ENCODE data around the gene DTNA. TPM values are rescaled to one million over a fixed set of nuclear protein-coding genes. Genes with fewer than 3 reads are reported as not detected.

Gene DTNA
- total RNA-seq, 1 donor from 2014 or later: 13.3 TPM

DNA sequence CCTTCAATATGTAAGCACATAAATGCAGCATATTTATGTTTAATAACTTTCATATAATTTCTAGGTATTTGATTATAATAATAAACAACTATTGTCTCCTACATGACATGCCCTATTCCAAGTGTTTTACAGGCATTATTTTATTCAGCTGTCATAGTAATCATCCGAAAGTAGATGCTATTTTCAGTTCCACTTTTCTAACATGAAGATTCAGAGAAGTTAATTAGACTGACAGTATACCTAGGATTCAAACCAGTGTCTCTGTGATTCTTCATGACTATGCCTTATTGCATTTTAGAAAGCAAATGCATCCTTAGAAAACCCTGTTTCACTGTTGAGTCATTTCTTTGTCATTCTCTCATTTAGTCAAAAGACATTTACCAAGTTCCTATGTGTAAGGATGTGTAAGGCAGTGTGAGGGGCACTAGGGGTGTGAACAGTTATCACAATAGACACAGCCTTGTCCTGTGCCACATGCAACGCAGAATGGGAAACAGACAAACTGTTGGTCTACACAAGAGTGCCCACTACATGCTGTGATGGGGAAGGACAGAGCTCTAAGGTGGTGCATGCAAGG lies 79.8 kb downstream of the DTNA start:
- no peak for DNase-seq (ENCODE audit: low read depth, low spot score)
- TF ChIP-seq, protein P1, sequence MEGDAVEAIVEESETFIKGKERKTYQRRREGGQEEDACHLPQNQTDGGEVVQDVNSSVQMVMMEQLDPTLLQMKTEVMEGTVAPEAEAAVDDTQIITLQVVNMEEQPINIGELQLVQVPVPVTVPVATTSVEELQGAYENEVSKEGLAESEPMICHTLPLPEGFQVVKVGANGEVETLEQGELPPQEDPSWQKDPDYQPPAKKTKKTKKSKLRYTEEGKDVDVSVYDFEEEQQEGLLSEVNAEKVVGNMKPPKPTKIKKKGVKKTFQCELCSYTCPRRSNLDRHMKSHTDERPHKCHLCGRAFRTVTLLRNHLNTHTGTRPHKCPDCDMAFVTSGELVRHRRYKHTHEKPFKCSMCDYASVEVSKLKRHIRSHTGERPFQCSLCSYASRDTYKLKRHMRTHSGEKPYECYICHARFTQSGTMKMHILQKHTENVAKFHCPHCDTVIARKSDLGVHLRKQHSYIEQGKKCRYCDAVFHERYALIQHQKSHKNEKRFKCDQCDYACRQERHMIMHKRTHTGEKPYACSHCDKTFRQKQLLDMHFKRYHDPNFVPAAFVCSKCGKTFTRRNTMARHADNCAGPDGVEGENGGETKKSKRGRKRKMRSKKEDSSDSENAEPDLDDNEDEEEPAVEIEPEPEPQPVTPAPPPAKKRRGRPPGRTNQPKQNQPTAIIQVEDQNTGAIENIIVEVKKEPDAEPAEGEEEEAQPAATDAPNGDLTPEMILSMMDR (conservative IDR thresholded peaks at IDR 0.05): no peak
- H3K4me1 Mint-ChIP-seq: peaks cover 14% of the 10 kb centered on the region
- H3K27me3 Mint-ChIP-seq (ENCODE audit: low read depth): no peaks in the 10 kb centered on the region
- H3K9me3 Mint-ChIP-seq: peaks cover 10% of the 10 kb centered on the region
- H3K36me3 Mint-ChIP-seq (ENCODE audit: low read depth): peaks cover 10% of the 10 kb centered on the region
- H3K27ac Mint-ChIP-seq (ENCODE audit: unreplicated experiment): no peak overlapping the region
- no peak overlapping the region for H3K4me3 Mint-ChIP-seq

DNA sequence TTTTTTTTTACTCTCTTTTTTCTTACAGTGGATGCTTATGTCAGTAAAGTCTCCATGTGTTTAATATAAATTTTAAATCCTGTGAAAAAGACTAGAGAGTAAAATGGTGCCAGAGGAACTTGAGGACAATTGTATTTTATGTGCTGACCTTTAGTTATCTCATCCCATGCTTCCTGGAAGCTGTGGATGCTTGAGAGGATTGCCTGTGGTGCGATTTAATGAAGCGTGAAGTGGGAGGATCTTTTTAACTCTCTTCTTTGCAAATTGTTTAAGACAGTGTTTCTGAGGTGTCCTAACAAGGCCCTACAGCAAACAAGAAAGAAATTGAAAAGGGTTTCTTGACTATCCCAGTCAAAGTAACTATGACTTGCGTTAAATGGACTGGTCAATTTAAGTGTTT lies 84.2 kb downstream of the DTNA start:
- Mint-ChIP-seq H3K4me1 (peaks cover 17% of the 10 kb centered on the region), H3K27me3 (ENCODE audit: low read depth) (no peaks in the 10 kb centered on the region), H3K36me3 (ENCODE audit: low read depth) (peaks cover 10% of the 10 kb centered on the region), H3K9me3 (peaks cover 10% of the 10 kb centered on the region), H3K4me3 (no peak overlapping the region), H3K27ac (ENCODE audit: unreplicated experiment) (no peak overlapping the region)
- DNase-seq (ENCODE audit: low read depth, low spot score): no peak
- TF ChIP-seq, protein P1 (conservative IDR thresholded peaks at IDR 0.05): no peak

DNA sequence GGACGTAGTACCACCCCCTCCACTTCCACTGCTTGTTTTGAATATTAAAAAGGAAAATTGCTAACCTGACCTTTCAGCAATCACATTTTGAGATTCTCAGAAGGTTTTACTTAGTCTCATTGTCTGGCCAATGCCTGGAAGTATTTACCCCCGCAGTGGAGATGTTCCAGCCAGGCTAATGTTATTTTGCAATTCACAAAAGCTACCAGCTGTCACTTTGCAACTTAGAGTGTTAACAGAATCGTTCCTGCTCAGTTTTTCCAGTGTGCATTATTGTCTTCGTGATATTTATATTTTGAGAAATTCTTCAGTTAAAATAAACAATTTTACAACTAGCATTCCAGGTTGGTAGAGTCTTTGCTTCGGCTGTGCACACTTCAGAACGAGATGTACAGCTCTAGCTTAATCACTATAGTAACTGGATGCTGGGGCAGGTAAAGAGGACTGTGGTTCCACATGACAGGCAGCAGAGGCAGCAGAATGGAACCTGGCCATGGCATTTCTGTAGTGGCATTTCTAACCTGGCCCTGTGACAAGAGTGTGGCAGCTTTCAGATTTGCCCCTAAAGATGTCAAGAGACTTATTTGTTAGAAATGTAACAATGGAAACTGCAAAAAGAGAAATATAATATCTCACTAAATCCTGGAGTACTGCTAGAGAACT lies 85.1 kb downstream of the DTNA start:
- peaks cover 10% of the 10 kb centered on the region for H3K36me3 Mint-ChIP-seq (ENCODE audit: low read depth)
- DNase-seq (ENCODE audit: low read depth, low spot score): no peak
- peaks cover 17% of the 10 kb centered on the region for H3K4me1 Mint-ChIP-seq
- peaks cover 10% of the 10 kb centered on the region for H3K9me3 Mint-ChIP-seq
- TF ChIP-seq, protein P1 (conservative IDR thresholded peaks at IDR 0.05): no peak
- H3K27me3 Mint-ChIP-seq (ENCODE audit: low read depth): no peaks in the 10 kb centered on the region
- H3K27ac Mint-ChIP-seq (ENCODE audit: unreplicated experiment): no peak overlapping the region
- H3K4me3 Mint-ChIP-seq: no peak overlapping the region

DNA sequence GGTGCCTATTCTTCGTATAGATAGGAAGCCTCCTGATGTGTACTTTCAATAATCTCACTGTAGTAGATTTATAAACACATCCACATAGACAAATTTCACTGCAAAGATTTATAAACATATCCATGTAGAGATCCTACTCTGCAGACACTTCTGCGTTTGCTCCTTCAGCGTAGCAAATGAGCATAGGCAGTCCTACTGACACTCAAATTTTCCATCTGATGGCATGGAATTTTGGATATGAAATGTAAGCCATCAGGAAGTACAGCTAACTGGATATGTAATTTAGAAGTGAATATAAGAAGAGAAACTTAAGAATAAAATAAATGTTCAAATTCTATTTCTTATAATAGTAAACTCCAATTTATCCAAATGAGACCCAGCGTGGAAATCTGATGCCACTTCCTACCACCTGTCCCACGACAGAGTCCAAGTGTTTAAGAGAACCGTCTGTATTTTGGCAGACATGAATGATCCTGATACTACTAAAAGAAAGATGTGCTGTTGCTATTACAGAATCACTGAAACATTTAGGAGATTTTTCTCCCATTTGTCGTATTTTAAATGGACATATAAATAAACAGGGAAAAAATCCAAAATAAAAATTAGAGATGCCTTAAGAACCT lies 86.0 kb downstream of the DTNA start:
- Mint-ChIP-seq H3K4me3 (no peak overlapping the region), H3K27ac (ENCODE audit: unreplicated experiment) (no peak overlapping the region), H3K36me3 (ENCODE audit: low read depth) (peaks cover 10% of the 10 kb centered on the region), H3K4me1 (peaks cover 17% of the 10 kb centered on the region), H3K9me3 (peaks cover 10% of the 10 kb centered on the region), H3K27me3 (ENCODE audit: low read depth) (no peaks in the 10 kb centered on the region)
- no peak for DNase-seq (ENCODE audit: low read depth, low spot score)
- TF ChIP-seq, protein P1 (conservative IDR thresholded peaks at IDR 0.05): no peak

DNA sequence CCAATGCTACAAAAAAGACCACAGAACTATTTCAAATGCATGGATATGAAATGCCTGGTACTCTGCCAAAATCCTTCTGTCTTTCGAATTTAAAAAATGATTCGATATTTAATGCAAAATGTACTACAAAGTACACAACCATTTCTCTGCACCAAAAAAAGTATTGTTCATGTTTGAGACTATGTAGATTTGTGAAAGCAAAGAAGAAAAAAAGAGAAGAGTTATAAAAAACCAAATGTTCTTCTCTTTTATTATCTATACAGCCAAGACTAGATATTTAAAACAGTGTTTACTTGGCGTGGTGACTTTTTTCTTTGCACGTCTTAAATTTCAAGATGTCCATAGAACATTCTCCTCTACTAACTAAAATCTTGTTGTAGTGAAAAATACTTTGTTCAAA lies 89.2 kb downstream of the DTNA start:
- H3K36me3 Mint-ChIP-seq (ENCODE audit: low read depth): no peaks in the 10 kb centered on the region
- H3K27ac Mint-ChIP-seq (ENCODE audit: unreplicated experiment): no peak overlapping the region
- no peak for DNase-seq (ENCODE audit: low read depth, low spot score)
- no peaks in the 10 kb centered on the region for H3K27me3 Mint-ChIP-seq (ENCODE audit: low read depth)
- no peak overlapping the region for H3K4me3 Mint-ChIP-seq
- no peaks in the 10 kb centered on the region for H3K9me3 Mint-ChIP-seq
- TF ChIP-seq, protein P1 (conservative IDR thresholded peaks at IDR 0.05): no peak
- peaks cover 13% of the 10 kb centered on the region for H3K4me1 Mint-ChIP-seq
